Neural cell (in vitro differentiated cells): ENCODE results near the gene SH3RF3. TPM values are rescaled to one million over a fixed set of nuclear protein-coding genes. Genes with fewer than 3 reads are reported as not detected.

Source experiments
- H2AFZ ChIP-seq: fragments of 200-600, 300-800 bp; sonication (generic), shearing (Covaris generic); 2 replicates; pipeline ENCODE4 v1.6.0; 2014; ENCODE audit warnings: low read depth, mild to moderate bottlenecking, antibody characterized with exemption, low read length, moderate library complexity
- H3F3A ChIP-seq: fragments of 200-600 bp; shearing (Covaris generic); 2 replicates; pipeline ENCODE4 v1.6.1; 2016; ENCODE audit warnings: mild to moderate bottlenecking, moderate library complexity, mixed read lengths, antibody characterized with exemption, low read length; ENCODE audit not compliant: insufficient read depth, poor library complexity, severe bottlenecking
- H3K27ac ChIP-seq: fragments of 200-600, 300-800 bp; sonication (generic), shearing (Covaris generic); 2 replicates; pipeline ENCODE4 v1.5.1; 2014; ENCODE audit warnings: mild to moderate bottlenecking, low read length, moderate library complexity
- H3K27me3 ChIP-seq: fragments of 300-800, 200-600 bp; sonication (generic), shearing (Covaris generic); 2 replicates; pipeline ENCODE4 v1.6.0; 2014; ENCODE audit warnings: mild to moderate bottlenecking, low read depth, low read length, moderate library complexity; ENCODE audit not compliant: insufficient read depth
- H3K36me3 ChIP-seq: fragments of 300-800, 200-600 bp; sonication (generic), shearing (Covaris generic); 2 replicates; pipeline ENCODE4 v1.5.1; 2014; ENCODE audit warnings: mild to moderate bottlenecking, antibody characterized with exemption, low read length, moderate library complexity; ENCODE audit not compliant: insufficient read depth
- H3K4me2 ChIP-seq: fragments of 300-800, 200-600 bp; sonication (generic), shearing (Covaris generic); 2 replicates; pipeline ENCODE4 v1.6.0; 2014; ENCODE audit warnings: mild to moderate bottlenecking, low read length
- H3K4me3 ChIP-seq: fragments of 300-800, 200-600 bp; sonication (generic), shearing (Covaris generic); 2 replicates; pipeline ENCODE4 v1.5.1; 2014; ENCODE audit warnings: mild to moderate bottlenecking, low read length, moderate library complexity
- H3K79me2 ChIP-seq: fragments of 200-600 bp; shearing (Covaris generic); replicated peaks from 2 replicates; pipeline ENCODE4 v1.6.0; 2014; ENCODE audit warnings: mild to moderate bottlenecking, low read length, moderate library complexity; ENCODE audit not compliant: insufficient read depth
- H3K9ac ChIP-seq: fragments of 300-800, 200-600 bp; sonication (generic), shearing (Covaris generic); 2 replicates; pipeline ENCODE4 v1.6.1; 2016; ENCODE audit warnings: mild to moderate bottlenecking, low read length, mixed read lengths
- H3K9me2 ChIP-seq: fragments of 200-600 bp; shearing (Covaris generic); 2 replicates; pipeline ENCODE4 v1.6.1; 2016; ENCODE audit warnings: mild to moderate bottlenecking, low read length, mixed read lengths; ENCODE audit not compliant: insufficient read depth
- H3K9me3 ChIP-seq: fragments of 200-600, 300-800 bp; sonication (generic), shearing (Covaris generic); 2 replicates; pipeline ENCODE4 v1.6.1; 2016; ENCODE audit warnings: mild to moderate bottlenecking, mixed run types, low read length, moderate library complexity, mixed read lengths
- H4K20me1 ChIP-seq: fragments of 200-600 bp; shearing (Covaris generic); 2 replicates; pipeline ENCODE4 v1.6.1; 2016; ENCODE audit warnings: mild to moderate bottlenecking, mixed run types; ENCODE audit not compliant: insufficient read depth
- CTCF ChIP-seq: fragments of 450-650 bp; IDR thresholded peaks from 2 replicates; pipeline ENCODE4 v1.5.1; 2014; ENCODE audit warnings: antibody characterized with exemption, mild to moderate bottlenecking, moderate library complexity; ENCODE audit not compliant: poor library complexity, severe bottlenecking
- EP300 ChIP-seq: fragments of 450-650 bp; conservative IDR thresholded peaks from 2 replicates; pipeline ENCODE4 v1.6.1; 2014; ENCODE audit warnings: antibody characterized with exemption, mild to moderate bottlenecking, moderate library complexity; ENCODE audit not compliant: poor library complexity, severe bottlenecking
- MXI1 ChIP-seq: fragments of 450-650 bp; conservative IDR thresholded peaks from 2 replicates; pipeline ENCODE4 v1.6.1; 2014; ENCODE audit warnings: antibody characterized with exemption, mild to moderate bottlenecking; ENCODE audit not compliant: poor library complexity, severe bottlenecking
- POLR2AphosphoS5 ChIP-seq: IDR thresholded peaks from 2 replicates; pipeline ENCODE4 v1.6.1; 2012
- REST ChIP-seq: IDR thresholded peaks from 2 replicates; pipeline ENCODE4 v1.6.1; 2012; ENCODE audit warnings: borderline replicate concordance
- SMC3 ChIP-seq: fragments of 450-650 bp; conservative IDR thresholded peaks from 2 replicates; pipeline ENCODE4 v1.6.1; 2014; ENCODE audit warnings: antibody characterized with exemption, mild to moderate bottlenecking, moderate library complexity; ENCODE audit not compliant: poor library complexity
- TAF1 ChIP-seq: IDR thresholded peaks from 2 replicates; pipeline ENCODE4 v1.6.1; 2012; ENCODE audit warnings: low read depth
- polyA plus RNA-seq: library from polyadenylated mRNA; depleted of rRNA; stranded (reverse); fragments of >200 nt; gene quantifications from 2 replicates; pipeline ENCODE4 v1.2.3, GENCODE V29; 2014

Gene SH3RF3
- polyA plus RNA-seq, 1 donor from 2014 or later, result 0.53 TPM

DNA sequence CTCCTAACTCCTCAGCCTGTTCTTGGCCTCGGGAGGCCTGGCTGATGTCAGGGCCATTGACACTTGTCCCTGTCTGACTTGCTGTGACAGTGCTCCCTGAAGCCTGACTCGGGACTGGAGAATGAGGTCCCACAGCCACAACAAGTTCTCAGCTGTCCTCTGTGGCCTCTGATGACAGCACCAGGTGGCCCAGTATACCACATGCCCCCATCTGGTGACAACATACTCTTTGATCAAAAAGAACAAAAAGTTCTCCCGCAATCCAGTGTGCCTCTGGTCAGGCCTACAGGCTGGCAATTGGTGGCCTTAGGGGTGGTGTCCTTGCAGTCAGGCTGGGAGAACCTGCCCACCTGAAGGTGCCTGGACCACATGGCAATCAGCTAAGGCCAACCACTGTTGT lies 382.2 kb downstream of the SH3RF3 start:
- no peaks in the 10 kb centered on the region for H3K27me3 ChIP-seq
- H3K4me2 ChIP-seq, result no peak overlapping the region
- H3K27ac ChIP-seq, result no peak overlapping the region
- H3K9ac ChIP-seq, result no peak overlapping the region
- no peaks in the 10 kb centered on the region for H3K79me2 ChIP-seq
- TF ChIP-seq MXI1 (no peak), EP300 (no peak), CTCF (no peak), POLR2AphosphoS5 (no peak), SMC3 (no peak), REST (no peak), TAF1 (no peak)
- no peak overlapping the region for H3K4me3 ChIP-seq
- no peak overlapping the region for H2AFZ ChIP-seq
- H3K9me2 ChIP-seq, result no peaks in the 10 kb centered on the region
- H3K36me3 ChIP-seq, result no peaks in the 10 kb centered on the region
- no peaks in the 10 kb centered on the region for H3K9me3 ChIP-seq
- no peaks in the 10 kb centered on the region for H3F3A ChIP-seq
- no peaks in the 10 kb centered on the region for H4K20me1 ChIP-seq

DNA sequence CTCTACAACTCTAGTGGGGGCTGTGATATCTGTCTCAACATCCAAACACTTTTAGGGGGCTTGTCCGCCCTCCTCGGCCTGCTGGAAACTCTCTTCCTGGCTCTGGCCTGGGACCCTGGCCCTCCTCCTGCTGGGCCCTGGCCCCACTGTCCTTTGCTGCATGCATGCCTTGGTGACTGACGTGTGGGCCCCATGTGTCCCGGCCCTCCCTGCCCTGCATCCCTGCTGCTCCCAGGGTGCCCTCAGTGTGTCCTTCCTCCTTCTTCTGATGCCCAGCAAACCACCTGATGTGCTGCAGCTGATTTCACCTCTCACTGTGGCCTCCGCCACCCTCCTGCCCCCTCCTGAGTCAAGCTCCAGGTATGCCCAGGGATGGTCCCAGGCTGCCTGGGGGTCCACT lies 383.1 kb downstream of the SH3RF3 start:
- no peaks in the 10 kb centered on the region for H3K9me2 ChIP-seq
- H3F3A ChIP-seq, result no peaks in the 10 kb centered on the region
- TF ChIP-seq REST (no peak), CTCF (no peak), MXI1 (no peak), POLR2AphosphoS5 (no peak), TAF1 (no peak)

More for the DNA sequence above, 383.1 kb downstream of the SH3RF3 start:
- no peak overlapping the region for H3K9ac ChIP-seq
- H3K36me3 ChIP-seq, result no peaks in the 10 kb centered on the region
- H2AFZ ChIP-seq, result no peak overlapping the region
- H3K9me3 ChIP-seq, result no peaks in the 10 kb centered on the region
- no peak overlapping the region for H3K27ac ChIP-seq
- H3K79me2 ChIP-seq, result no peaks in the 10 kb centered on the region
- H4K20me1 ChIP-seq, result no peaks in the 10 kb centered on the region
- H3K4me2 ChIP-seq, result no peak overlapping the region
- H3K4me3 ChIP-seq, result no peak overlapping the region
- H3K27me3 ChIP-seq, result no peaks in the 10 kb centered on the region
